Right lung (tissue), 5 donors: ENCODE measurements around the gene CAPN5. TPM values are rescaled to one million over a fixed set of nuclear protein-coding genes. Genes with fewer than 3 reads are reported as not detected.

ENCODE experiments used
- DNase-seq, 2 donors: peaks; one replicate each; pipeline ENCODE4 v3.0.0-alpha.2; 2013
- polyA plus RNA-seq, 5 donors: library from polyadenylated mRNA; unstranded; fragments of 120-200 nt; gene quantifications; one replicate each; pipeline versions ENCODE4 v1.2.1 to v1.2.3, GENCODE V29; 2013; ENCODE audit warnings: inconsistent platforms in 1 of 5, low replicate concordance in 1 of 5; ENCODE audit not compliant: insufficient read length in 5 of 5, insufficient read depth in 1 of 5

The CAPN5 gene
- polyA plus RNA-seq, 5 donors: 20.9 to 30.0 (median 27.1) TPM

GRCh38 chr11:77081976-77082836, 15.4 kb downstream of the CAPN5 start:
- DNase-seq: no peak

GRCh38 chr11:77082838-77083565, 16.2 kb downstream of the CAPN5 start:
- no peak for DNase-seq

- no peak for DNase-seq
Observed at GRCh38 chr11:77083566-77084245, 16.9 kb downstream of the CAPN5 start.

GRCh38 chr11:77084581-77085191, 17.9 kb downstream of the CAPN5 start:
- no peak for DNase-seq

- DNase-seq: no peak
Observed at GRCh38 chr11:77085652-77086051, 18.9 kb downstream of the CAPN5 start.

DNA sequence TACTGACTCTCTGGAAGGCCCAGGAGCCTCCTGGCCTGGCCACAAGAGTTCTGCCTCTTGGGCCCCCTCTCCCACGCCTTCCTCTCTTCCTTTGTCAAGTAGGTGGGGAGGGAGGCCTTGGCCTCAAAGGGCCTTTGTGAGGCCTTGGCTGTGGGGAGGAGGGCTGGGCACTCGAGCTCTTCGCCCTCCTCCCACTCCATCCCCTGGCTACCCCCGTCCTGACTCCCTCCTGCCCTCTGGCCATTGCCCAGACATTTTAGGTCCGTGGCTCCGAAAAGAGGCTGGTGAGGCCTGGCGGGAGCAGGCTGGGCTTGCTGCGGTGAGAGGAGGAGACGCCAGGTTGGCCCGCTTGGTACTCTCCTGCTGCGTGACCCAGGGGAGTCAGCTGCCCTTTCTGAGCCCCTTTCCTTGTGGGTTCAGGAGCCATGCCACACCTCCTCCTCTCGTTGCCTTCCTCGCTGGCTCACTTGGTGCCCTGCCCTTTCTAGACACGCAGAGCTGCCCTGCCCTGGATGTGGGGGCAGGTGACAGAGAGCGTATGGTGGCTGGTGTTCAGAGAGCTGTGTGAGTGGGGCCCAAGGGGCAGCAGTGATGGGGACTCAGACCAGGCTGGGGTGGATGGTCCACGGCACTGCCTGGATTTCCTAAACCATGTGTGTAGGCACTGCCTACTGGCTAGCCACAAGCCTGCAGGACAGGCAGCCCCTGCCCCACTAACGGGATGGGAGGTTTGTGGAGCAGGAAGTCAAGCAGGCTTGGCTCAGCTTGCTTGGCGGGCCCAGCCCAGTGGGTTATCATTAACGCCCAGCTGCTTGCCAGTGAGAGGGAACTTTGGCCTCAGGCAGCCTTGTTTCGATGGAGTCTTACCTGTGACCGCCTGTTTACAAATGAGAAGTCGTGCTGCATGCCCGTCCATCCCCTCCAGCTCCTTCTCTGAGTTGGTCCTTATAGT, 20.0 kb downstream of the CAPN5 start:
- DNase-seq: no peak

DNA sequence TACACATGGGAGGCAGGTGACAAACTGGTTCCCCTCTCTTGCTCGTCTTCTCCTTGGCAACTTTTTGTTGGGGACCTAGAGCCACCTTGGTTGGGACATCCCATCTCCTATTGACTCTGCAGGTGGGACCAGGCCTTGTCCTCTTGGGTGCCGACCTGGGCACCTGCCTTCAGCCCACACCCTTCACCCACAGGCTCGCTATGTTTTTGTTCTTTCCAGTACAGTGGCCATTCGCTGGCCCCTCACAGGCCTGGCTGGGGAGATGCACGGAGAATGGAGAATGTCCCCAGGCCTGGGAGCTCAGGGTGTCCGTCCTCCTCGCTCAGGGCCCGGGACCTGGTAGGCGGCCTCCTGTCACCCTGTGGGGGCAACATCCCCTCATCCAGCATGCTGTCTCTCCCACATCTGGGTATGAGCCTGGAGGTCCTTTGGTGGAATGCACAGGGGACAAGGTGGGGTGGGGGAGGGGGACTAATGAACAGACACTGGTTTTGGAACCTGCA, 21.0 kb downstream of the CAPN5 start:
- DNase-seq: no peak

GRCh38 chr11:77088236-77089003, 21.6 kb downstream of the CAPN5 start:
- peak; percentile 52 to 55 for DNase-seq

DNA sequence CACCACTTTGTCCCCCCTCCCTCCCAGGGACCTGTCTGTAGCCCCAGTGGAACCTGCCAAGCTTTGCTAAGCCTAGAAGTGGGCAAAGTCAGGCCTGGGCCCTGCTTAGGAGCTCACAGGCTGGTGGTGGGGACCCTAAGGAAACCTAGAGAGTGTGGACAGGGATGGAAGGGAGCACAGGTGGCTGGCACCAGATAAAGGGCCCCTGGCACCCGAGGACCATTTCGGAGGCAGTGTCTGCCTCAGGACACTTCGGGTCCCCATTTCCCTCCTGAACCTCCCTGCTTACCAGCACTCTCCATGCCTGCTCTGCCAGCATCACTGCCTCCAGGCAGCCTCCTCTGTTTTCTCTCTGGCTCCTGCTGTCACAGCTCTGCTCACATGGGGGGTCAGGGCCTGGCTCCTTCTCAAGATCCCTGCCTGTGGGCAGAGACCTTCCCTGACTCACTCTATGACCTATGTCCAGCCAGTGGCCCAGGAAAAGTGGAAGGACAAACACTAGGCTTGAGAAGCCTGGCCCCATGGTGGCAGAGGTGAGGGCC, 22.3 kb downstream of the CAPN5 start:
- no peak for DNase-seq

DNA sequence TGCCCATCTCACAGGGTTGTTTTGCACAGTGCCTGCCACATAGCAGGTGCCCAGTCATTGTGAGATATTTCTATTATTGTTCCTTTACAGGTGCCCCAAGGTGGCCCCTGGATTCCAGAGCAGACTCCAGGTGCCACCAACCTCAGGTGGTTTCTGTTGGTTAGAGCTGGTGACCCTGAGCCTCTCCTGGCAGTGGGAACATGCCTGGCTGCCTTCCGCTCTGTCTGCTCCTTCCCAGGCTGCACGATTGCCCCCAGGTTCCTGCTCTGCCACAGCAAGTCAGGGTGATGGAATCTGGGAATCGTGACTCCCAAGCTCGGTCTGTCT, 23.2 kb downstream of the CAPN5 start:
- DNase-seq: no peak

- DNase-seq: no peak
Observed at GRCh38 chr11:77090373-77091111, 23.8 kb downstream of the CAPN5 start.

DNA sequence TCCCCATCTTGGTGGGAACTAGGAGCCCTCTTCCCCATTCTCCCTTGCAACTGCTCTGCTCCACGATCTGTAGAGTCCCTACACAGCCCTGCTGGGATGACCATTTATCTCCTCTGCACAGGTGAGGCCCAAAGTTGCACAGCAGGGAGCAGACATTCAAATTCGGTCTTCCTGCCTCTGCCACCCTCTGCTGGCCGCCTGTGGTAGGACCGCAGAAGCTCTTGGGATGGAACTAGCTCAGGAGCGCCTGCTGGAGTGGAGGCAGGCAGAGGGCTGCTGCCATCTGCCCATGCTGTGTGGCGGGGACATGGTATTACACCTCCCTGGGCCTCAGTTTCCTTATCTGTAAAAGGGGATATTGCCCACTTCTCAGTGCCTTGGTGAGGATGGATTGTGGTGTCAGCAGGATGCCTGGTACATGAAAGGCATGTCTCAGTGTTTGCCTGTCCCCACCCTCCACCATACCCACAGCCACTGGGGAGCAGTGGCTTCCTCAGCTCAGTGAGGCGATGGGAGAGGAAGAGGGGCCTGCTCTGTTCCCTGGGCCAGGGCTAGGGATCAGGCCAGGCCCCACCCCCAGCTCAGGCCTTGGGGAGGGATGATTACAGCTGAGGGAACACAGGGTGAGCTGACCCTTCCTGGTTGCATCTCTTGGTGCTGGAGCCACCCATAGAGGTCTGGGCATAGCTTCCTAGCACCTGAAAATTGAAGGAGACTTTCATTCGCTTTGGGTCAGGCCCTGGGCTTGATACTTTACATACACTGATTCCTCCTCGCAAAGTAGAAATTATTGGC, 24.6 kb downstream of the CAPN5 start:
- DNase-seq: peak in 1 of 2 donors; percentile 53

DNA sequence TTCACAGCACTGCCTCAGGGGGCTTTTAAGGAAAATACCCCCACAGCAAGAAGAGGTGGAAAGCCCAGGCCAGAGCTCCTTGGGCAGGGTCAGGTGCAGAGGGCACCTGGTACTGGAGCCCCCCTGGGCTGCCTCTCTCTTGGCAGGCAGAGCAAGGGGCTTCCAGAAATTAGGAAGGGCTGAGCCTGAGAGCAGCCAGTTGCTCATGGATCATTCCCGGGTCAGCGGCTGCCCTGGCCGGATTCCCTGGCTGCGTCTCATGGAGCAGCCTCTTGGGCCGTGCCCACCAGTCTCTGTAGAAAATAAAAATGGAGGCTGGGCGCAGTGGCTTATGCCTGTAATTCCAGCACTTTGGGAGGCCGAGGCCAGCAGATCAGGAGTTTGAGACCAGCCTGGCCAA, 25.6 kb downstream of the CAPN5 start:
- DNase-seq: no peak

DNA sequence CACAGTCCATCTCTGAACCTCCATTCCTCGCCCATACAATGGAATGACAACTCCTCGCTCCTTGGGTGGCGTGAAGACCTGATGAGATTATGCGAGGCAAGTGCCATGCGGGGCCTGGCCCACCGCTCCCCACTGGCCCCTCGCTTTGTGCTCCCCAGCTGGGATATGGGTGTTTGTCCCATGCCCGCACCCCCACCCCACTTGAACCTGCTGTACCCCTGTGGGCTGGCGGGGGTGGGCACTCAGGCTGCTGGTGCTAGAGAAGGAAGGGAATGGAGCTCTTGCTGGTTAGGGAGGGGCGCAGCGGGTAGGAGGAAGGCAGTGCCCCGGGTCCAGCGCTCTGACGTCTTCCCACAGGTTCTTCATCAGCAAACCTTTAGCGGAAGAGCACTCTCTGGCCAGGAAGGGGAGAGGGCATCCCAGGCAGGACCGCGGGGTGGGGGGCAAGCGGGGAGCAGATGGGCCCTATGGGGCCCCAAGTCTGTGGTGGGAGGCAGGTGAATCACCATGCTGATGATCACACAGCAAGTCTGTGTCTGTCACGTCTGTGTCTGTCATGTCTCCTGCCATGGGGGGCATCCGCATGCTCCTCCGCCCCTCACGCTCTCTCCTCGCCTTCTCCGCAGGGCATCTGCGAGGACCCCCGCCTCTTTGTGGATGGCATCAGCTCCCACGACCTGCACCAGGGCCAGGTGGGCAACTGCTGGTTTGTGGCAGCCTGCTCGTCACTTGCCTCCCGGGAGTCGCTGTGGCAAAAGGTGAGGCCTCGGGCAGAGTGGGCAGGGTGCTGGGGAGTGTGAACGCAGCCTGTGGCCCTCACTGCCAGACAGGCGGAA, 26.5 kb downstream of the CAPN5 start:
- no peak for DNase-seq

DNA sequence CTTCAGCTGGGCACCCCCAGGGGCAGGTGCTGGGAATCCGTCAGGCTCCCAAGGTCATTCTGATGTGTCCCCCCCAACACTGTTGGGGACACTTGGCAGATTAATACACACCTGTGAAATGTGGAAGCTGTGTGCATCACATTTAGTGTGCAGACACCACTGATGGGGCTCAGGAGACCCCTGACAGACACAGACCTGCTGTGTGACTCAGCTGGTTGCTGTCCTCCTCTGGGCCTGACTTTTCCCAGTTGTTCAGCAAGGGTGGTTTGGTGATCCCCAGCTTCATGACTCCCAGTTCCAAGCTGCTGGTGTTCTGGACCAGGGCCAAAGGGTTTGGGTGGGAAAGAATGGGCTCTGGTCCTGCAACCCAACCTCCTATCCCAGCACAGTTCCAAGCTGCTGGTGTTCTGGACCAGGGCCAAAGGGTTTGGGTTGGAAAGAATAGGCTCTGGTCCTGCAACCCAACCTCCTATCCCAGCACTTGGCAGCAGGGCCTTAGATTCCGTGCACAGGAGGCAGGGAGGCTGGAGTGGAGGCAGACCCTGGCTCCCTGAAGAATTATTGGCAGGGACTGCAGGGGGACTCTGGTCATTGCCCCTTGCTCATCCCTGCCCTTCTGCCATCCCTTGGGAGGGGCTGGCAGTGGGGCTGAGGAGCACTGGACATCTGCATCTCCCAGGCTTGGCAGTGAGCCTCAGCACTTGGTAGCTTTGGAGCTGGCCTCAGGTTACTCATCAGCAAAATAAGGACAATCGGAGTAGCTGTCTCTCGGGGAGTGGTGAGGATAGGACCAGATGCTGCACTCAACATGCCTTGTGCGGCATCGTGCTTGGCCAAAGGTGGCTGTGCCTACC, 27.4 kb downstream of the CAPN5 start:
- no peak for DNase-seq

DNA sequence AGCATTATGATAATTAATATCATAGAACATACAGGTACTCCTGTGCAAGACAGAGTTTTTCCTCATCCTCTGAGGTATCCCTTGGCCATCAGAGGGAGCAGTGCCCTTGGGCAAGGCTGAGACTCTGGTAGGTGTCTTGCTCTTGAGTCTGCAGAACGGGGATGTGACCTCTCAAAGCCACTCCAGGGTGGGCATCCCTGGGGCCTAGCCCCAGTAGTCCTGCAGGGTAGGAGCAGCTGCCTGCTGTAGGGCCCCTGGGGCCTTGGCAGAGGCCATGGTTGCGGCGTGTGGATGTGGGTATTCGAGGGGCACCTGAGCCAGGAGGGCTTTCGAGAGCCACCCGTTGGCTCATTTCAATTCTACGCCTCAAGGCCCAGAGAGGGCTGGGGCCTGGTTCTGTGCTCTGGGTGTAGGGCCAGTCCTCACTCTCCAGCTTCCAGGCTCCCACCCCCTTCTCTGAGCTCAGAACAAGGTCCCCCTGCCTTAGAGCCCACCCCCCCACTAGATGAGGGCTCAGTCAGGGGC, 28.1 kb downstream of the CAPN5 start:
- no peak for DNase-seq
